Measurements from ENCODE around the gene TMC5. TPM values are rescaled to one million over a fixed set of nuclear protein-coding genes. Genes with fewer than 3 reads are reported as not detected.

The TMC5 gene
- total and polyA plus RNA-seq, 2 of the 13 experiments (the other 11 are each of a cell fraction or from before 2014, with no cell fraction given): 0.09 to 0.41 TPM

DNA sequence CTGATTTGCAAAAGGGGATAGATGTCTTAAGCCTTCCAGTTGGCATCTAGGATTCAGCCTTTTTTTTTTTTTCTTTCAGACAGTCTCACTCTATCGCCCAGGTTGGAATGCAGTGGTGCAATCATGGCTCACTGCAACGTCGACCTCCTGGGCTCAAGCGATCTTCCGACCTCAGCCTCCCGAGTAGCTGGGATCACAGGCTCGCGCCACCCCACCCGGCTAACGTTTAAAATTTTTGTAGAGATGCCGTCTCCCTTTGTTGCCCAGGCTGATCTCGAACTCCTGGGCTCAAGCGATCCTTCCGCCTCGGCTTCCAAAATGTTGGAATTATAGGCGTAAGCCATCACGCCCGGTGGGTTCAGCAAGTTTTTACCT, 105.5 kb downstream of the TMC5 start (continued):
- TF ChIP-seq, protein P1, sequence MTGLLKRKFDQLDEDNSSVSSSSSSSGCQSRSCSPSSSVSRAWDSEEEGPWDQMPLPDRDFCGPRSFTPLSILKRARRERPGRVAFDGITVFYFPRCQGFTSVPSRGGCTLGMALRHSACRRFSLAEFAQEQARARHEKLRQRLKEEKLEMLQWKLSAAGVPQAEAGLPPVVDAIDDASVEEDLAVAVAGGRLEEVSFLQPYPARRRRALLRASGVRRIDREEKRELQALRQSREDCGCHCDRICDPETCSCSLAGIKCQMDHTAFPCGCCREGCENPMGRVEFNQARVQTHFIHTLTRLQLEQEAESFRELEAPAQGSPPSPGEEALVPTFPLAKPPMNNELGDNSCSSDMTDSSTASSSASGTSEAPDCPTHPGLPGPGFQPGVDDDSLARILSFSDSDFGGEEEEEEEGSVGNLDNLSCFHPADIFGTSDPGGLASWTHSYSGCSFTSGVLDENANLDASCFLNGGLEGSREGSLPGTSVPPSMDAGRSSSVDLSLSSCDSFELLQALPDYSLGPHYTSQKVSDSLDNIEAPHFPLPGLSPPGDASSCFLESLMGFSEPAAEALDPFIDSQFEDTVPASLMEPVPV (CRISPR knock-in tag; IDR thresholded peaks at IDR 0.05): 0 out of 2 replicates have a peak, but pooled peaks have one; percentile 10
- no peak for TF ChIP-seq TOPORS (CRISPR knock-in tag; IDR thresholded peaks at IDR 0.05)
- no peak for TF ChIP-seq ZNF225 (CRISPR knock-in tag; IDR thresholded peaks at IDR 0.05)
- TF ChIP-seq, protein P2, sequence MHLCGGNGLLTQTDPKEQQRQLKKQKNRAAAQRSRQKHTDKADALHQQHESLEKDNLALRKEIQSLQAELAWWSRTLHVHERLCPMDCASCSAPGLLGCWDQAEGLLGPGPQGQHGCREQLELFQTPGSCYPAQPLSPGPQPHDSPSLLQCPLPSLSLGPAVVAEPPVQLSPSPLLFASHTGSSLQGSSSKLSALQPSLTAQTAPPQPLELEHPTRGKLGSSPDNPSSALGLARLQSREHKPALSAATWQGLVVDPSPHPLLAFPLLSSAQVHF (CRISPR knock-in tag; IDR thresholded peaks at IDR 0.05): no peak
- no peak for TF ChIP-seq ZFP36L2 (CRISPR knock-in tag; IDR thresholded peaks at IDR 0.05)
- no peak for TF ChIP-seq MIER2 (CRISPR knock-in tag; IDR thresholded peaks at IDR 0.05)
- TF ChIP-seq, protein P3, sequence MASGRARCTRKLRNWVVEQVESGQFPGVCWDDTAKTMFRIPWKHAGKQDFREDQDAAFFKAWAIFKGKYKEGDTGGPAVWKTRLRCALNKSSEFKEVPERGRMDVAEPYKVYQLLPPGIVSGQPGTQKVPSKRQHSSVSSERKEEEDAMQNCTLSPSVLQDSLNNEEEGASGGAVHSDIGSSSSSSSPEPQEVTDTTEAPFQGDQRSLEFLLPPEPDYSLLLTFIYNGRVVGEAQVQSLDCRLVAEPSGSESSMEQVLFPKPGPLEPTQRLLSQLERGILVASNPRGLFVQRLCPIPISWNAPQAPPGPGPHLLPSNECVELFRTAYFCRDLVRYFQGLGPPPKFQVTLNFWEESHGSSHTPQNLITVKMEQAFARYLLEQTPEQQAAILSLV (CRISPR knock-in tag; IDR thresholded peaks at IDR 0.05; ENCODE audit: borderline replicate concordance): no peak
- TF ChIP-seq MTA3 (CRISPR knock-in tag; IDR thresholded peaks at IDR 0.05): no peak
- TF ChIP-seq ELF4 (CRISPR knock-in tag; IDR thresholded peaks at IDR 0.05; ENCODE audit: borderline replicate concordance): no peak
- TF ChIP-seq, protein P4, sequence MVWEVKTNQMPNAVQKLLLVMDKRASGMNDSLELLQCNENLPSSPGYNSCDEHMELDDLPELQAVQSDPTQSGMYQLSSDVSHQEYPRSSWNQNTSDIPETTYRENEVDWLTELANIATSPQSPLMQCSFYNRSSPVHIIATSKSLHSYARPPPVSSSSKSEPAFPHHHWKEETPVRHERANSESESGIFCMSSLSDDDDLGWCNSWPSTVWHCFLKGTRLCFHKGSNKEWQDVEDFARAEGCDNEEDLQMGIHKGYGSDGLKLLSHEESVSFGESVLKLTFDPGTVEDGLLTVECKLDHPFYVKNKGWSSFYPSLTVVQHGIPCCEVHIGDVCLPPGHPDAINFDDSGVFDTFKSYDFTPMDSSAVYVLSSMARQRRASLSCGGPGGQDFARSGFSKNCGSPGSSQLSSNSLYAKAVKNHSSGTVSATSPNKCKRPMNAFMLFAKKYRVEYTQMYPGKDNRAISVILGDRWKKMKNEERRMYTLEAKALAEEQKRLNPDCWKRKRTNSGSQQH (CRISPR knock-in tag; IDR thresholded peaks at IDR 0.05; ENCODE audit: low read depth): 0 out of 2 replicates have a peak, but pooled peaks have one; percentile 36
- TF ChIP-seq GFI1 (CRISPR knock-in tag; IDR thresholded peaks at IDR 0.05; ENCODE audit: borderline replicate concordance): no peak
- TF ChIP-seq GTF2F1 (IDR thresholded peaks at IDR 0.05; ENCODE audit: low read length): no peak
- peak; percentile 55; the same call in 1 of the 2 replicates for TF ChIP-seq TARDBP (CRISPR knock-in tag; IDR thresholded peaks at IDR 0.05)
- no peak for TF ChIP-seq DNMT3B (CRISPR knock-in tag; conservative IDR thresholded peaks at IDR 0.05)
- no peak for TF ChIP-seq NR3C1 (CRISPR knock-in tag; IDR thresholded peaks at IDR 0.05)
- TF ChIP-seq YY1 (IDR thresholded peaks at IDR 0.05; ENCODE audit: insufficient read depth, insufficient replicate concordance, low read depth, low read length): no peak
- TF ChIP-seq, protein P5, sequence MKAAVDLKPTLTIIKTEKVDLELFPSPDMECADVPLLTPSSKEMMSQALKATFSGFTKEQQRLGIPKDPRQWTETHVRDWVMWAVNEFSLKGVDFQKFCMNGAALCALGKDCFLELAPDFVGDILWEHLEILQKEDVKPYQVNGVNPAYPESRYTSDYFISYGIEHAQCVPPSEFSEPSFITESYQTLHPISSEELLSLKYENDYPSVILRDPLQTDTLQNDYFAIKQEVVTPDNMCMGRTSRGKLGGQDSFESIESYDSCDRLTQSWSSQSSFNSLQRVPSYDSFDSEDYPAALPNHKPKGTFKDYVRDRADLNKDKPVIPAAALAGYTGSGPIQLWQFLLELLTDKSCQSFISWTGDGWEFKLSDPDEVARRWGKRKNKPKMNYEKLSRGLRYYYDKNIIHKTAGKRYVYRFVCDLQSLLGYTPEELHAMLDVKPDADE (CRISPR knock-in tag; IDR thresholded peaks at IDR 0.05): no peak
- TF ChIP-seq ZNF143 (CRISPR knock-in tag; IDR thresholded peaks at IDR 0.05): no peak
- TF ChIP-seq, protein P6, sequence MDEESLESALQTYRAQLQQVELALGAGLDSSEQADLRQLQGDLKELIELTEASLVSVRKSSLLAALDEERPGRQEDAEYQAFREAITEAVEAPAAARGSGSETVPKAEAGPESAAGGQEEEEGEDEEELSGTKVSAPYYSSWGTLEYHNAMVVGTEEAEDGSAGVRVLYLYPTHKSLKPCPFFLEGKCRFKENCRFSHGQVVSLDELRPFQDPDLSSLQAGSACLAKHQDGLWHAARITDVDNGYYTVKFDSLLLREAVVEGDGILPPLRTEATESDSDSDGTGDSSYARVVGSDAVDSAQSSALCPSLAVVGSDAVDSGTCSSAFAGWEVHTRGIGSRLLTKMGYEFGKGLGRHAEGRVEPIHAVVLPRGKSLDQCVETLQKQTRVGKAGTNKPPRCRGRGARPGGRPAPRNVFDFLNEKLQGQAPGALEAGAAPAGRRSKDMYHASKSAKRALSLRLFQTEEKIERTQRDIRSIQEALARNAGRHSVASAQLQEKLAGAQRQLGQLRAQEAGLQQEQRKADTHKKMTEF (CRISPR knock-in tag; IDR thresholded peaks at IDR 0.05): no peak
- peak; percentile 94 for TF ChIP-seq ZMYM3 (CRISPR knock-in tag; IDR thresholded peaks at IDR 0.05)
- TF ChIP-seq RBM22 (optimal IDR thresholded peaks at IDR 0.05; ENCODE audit: low read length): no peak
- TF ChIP-seq, protein P7, sequence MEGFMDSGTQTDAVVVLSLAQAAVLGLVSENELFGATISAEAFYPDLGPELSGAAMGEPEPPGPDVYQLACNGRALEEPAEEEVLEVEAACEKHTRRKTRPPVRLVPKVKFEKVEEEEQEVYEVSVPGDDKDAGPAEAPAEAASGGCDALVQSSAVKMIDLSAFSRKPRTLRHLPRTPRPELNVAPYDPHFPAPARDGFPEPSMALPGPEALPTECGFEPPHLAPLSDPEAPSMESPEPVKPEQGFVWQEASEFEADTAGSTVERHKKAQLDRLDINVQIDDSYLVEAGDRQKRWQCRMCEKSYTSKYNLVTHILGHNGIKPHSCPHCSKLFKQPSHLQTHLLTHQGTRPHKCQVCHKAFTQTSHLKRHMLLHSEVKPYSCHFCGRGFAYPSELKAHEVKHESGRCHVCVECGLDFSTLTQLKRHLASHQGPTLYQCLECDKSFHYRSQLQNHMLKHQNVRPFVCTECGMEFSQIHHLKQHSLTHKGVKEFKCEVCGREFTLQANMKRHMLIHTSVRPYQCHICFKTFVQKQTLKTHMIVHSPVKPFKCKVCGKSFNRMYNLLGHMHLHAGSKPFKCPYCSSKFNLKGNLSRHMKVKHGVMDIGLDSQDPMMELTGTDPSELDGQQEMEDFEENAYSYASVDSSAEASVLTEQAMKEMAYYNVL (CRISPR knock-in tag; IDR thresholded peaks at IDR 0.05; ENCODE audit: borderline replicate concordance): peak; percentile 7; the same call in 1 of the 2 replicates
